GM19372 (cell line): ENCODE data around the gene CCND1.

Source experiments
- ATAC-seq: cut with Tn5 transposase; IDR thresholded peaks from one replicate; pipeline ENCODE4 v1.9.1; 2021; ENCODE audit warnings: mild to moderate bottlenecking, low read depth, moderate library complexity; ENCODE audit not compliant: unreplicated experiment

Gene CCND1

GRCh38 chr11:69640995-69641581, at the start of gene CCND1:
Gene CCND1 (plus strand): TSS chr11:69641156. CDS start chr11:69641314, 158 bp downstream.
- ATAC-seq: no peak

- no peak for ATAC-seq
Observed at GRCh38 chr11:69592986-69593650, 47.8 kb upstream of the CCND1 start.

- ATAC-seq: no peak
Observed at GRCh38 chr11:69593851-69594250, 47.1 kb upstream of the CCND1 start.

- no peak for ATAC-seq
Observed at GRCh38 chr11:69594481-69594880, 46.5 kb upstream of the CCND1 start.

GRCh38 chr11:69595805-69596665, 44.9 kb upstream of the CCND1 start:
- ATAC-seq: no peak

GRCh38 chr11:69598147-69598546, 42.8 kb upstream of the CCND1 start:
- no peak for ATAC-seq

DNA sequence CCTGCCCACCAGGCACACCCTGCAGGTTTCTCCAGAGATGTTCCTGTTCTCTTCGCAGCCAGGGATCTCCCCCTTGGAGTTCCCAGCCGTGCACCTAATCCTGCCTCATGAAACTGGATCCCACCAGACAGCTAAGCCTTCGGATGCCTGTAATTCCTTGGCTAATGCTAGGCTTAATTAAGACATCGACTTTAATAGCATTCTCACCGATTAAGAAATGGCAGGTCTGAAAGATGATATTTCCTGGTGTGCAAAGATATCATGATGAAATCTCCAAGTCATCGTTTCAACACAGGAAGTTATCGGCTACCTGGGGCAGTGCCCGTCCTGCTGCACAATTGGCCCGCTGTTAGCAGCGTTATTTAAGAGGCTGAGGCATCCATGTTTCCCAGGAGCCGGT, 41.5 kb upstream of the CCND1 start:
- no peak for ATAC-seq

GRCh38 chr11:69600001-69600400, 41.0 kb upstream of the CCND1 start:
- no peak for ATAC-seq

DNA sequence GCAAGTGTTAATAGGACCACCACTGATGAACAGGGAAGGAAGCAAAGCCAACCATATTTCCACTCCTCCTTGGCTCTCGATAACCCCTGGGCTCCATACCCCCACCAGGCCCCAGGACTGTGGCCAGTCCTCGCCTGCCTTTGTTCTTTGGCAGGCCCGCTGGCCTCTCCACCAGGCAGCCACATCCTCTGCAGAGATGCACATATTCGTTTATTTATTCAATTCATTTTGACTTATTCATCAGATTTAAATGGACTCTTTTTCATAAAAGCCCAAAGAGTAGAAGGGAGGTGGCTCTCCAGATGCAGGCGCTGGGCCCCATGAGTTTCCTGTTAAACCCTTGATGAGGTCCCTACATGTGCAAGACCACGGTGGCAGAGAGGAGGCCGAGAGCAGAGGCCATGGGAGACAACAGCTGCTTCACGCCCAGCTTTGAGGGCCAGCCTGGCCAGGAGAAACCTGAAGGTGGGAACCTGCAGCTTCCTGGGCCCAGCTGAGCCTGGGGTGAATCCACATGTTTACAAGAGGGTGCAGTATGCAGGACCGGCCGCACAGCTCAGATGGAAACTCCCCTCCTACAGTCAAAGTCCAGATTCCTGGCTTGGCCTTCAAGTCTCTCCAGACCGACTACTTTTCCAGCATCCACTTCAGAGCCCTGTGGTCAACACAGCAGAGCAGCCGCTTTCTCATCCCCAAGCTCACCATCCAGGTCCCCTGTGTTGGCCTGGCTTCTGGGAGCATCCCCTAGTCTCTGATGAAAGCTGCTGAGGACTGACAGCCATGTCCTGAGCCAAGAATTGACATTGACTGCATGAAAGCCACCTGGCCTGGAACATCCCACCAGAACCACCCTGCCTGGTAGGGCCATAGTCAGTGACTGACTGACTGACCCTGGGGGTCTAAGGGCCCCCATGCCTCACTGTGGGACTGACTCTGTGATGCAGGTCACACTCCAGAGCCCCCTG, 39.7 kb upstream of the CCND1 start:
- ATAC-seq: no peak

GRCh38 chr11:69603111-69603836, 37.7 kb upstream of the CCND1 start:
- ATAC-seq: no peak

GRCh38 chr11:69604055-69604454, 36.9 kb upstream of the CCND1 start:
- no peak for ATAC-seq

- no peak for ATAC-seq
Observed at GRCh38 chr11:69605737-69606526, 35.0 kb upstream of the CCND1 start.

DNA sequence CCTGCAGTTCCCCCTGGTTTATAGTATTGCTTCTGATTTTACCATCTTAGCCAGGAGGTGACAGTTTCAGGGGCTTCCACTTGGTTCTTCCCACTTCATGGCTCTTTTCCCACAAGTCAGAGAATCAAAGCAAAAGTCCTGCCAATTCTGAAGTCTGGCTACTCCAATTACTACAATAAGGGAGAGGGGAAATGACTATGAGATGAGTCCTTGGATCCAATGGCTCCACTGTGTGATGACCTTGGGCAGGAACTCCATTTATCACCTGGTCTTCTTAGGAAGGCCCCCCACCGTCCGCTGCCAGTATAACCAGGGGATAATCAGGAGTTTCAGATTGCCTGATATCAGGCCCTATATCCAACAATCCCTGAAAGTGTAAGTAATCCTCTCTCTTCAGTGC, 31.6 kb upstream of the CCND1 start:
- no peak for ATAC-seq

- no peak for ATAC-seq
Observed at GRCh38 chr11:69611548-69612526, 29.1 kb upstream of the CCND1 start.

DNA sequence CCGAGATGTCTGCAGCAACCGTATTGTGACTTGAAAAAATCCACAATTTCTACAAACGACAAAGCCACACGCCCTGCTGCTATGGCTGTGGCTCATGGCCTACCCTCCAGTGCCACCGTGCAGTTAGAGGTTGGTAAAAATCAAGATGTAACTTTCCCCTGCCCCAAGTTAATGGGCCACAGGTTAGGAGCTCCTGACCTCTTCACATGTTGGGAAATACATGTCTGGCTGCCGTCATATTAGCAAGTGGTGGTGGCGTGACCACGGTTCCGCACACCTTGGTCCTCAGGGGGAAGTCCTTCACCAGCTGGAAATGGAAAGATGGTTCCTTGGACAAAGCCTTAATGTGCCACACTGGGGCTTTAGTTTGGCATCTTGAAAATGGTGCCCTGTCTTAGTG, 27.4 kb upstream of the CCND1 start:
- no peak for ATAC-seq

DNA sequence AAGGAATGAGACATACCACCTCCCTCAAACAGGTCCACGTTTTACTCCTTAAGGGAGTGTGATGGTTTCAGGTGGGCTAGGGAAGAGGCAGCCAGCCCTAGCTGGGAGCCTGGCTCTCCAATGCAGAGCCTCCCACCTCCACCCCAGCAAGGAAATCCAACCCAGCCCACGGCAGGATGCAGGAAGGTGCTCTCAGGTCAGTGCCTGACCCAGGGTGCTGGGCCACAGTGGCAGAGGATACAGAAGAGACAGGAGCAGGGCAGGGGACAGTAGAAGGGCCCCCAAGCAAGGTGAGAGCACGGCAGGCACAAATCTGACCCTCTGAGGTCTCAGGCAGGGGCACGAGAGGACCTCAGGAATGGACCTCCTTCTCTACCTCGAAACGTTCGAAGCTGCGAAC, 26.9 kb upstream of the CCND1 start:
- ATAC-seq: no peak

GRCh38 chr11:69615545-69616278, 25.2 kb upstream of the CCND1 start:
- ATAC-seq: no peak
